Fibroblast of lung (primary cell): ENCODE measurements around the gene DNAH6. TPM values are rescaled to one million over a fixed set of nuclear protein-coding genes. Genes with fewer than 3 reads are reported as not detected.

Experiments used
- DNase-seq, 2 donors: peaks; one replicate each; pipeline versions ENCODE4 v3.0.0 to v3.0.0-alpha.2; 2010; ENCODE audit warnings: low read depth in 2 of 2
- H2AFZ ChIP-seq: 2 replicates; pipeline ENCODE4 v1.5.1; 2012; ENCODE audit warnings: low read length, control low read depth, inconsistent platforms
- H3K27ac ChIP-seq: 2 replicates; pipeline ENCODE4 v1.5.1; 2011; ENCODE audit warnings: low read length, control low read depth; ENCODE audit not compliant: insufficient read depth
- H3K27me3 ChIP-seq: 2 replicates; pipeline ENCODE4 v1.5.1; 2011; ENCODE audit warnings: mild to moderate bottlenecking, low read length; ENCODE audit not compliant: control insufficient read depth, insufficient read depth
- H3K36me3 ChIP-seq: 2 replicates; pipeline ENCODE4 v1.5.1; 2011; ENCODE audit warnings: low read length; ENCODE audit not compliant: control insufficient read depth, insufficient read depth
- H3K4me1 ChIP-seq: 2 replicates; pipeline ENCODE4 v1.5.1; 2011; ENCODE audit warnings: low read length; ENCODE audit not compliant: control insufficient read depth, insufficient read depth; ENCODE audit errors: extremely low read depth
- H3K4me2 ChIP-seq: 2 replicates; pipeline ENCODE4 v1.5.1; 2011; ENCODE audit warnings: low read length, control low read depth; ENCODE audit not compliant: insufficient read depth; ENCODE audit errors: extremely low read depth
- H3K4me3 ChIP-seq, 4 experiments: fragments of 200-600 bp in 1 of 4; sonication (generic) in 1 of 4; replicated peaks in 1 of 4; 2 replicates each; pipeline ENCODE4 v1.5.1; 2011 to 2016; ENCODE audit warnings: low read length in 4 of 4, low read depth in 3 of 4, mild to moderate bottlenecking in 3 of 4, control low read depth in 2 of 4, inconsistent platforms in 1 of 4, mixed read lengths in 1 of 4; ENCODE audit not compliant: insufficient read depth in 1 of 4; ENCODE audit errors: control extremely low read depth in 1 of 4
- H3K79me2 ChIP-seq: 2 replicates; pipeline ENCODE4 v1.5.1; 2012; ENCODE audit warnings: mild to moderate bottlenecking, low read length, inconsistent platforms; ENCODE audit not compliant: control insufficient read depth, insufficient read depth
- H3K9ac ChIP-seq: 2 replicates; pipeline ENCODE4 v1.5.1; 2011; ENCODE audit warnings: mild to moderate bottlenecking, low read length, control low read depth; ENCODE audit not compliant: insufficient read depth
- H3K9me3 ChIP-seq: 2 replicates; pipeline ENCODE4 v1.5.1; 2012; ENCODE audit warnings: low read depth, low read length; ENCODE audit not compliant: control insufficient read depth, insufficient read depth
- H4K20me1 ChIP-seq: 2 replicates; pipeline ENCODE4 v1.5.1; 2011; ENCODE audit warnings: low read length; ENCODE audit not compliant: control insufficient read depth, insufficient read depth; ENCODE audit errors: extremely low read depth
- EZH2 ChIP-seq: IDR thresholded peaks from 2 replicates; pipeline ENCODE4 v1.5.1; 2012; ENCODE audit warnings: low read length, control low read depth, mild to moderate bottlenecking; ENCODE audit errors: missing control alignments
- polyA plus RNA-seq, 2 donors: library from polyadenylated mRNA; depleted of rRNA in 1 of 2; stranded (reverse) in 1 of 2; unstranded in 1 of 2; fragments of >200 nt; gene quantifications; 2 replicates each; pipeline ENCODE4 v1.2.1, GENCODE V29; 2011 to 2012; ENCODE audit warnings: missing spikeins in 1 of 2
- total RNA-seq: library from RNA; depleted of rRNA; stranded (reverse); fragments of >200 nt; gene quantifications from 2 replicates; pipeline ENCODE4 v1.2.1, GENCODE V29; 2014
- TF ChIP-seq, protein P1 (sequence below), 2 donors: IDR thresholded peaks in 1 of 2; conservative IDR thresholded peaks in 1 of 2; 1 replicate in 1 of 2; 2 replicates in 1 of 2; pipeline ENCODE4 v1.5.1; 2011 to 2012; ENCODE audit warnings: low read length in 2 of 2, control low read depth in 1 of 2, inconsistent platforms in 1 of 2, low read depth in 1 of 2, mild to moderate bottlenecking in 1 of 2

DNAH6 gene
- total and polyA plus RNA-seq, 2 donors (not counting 1 experiment from before 2014, with no cell fraction given): under 0.01 to 0.01 TPM

DNA sequence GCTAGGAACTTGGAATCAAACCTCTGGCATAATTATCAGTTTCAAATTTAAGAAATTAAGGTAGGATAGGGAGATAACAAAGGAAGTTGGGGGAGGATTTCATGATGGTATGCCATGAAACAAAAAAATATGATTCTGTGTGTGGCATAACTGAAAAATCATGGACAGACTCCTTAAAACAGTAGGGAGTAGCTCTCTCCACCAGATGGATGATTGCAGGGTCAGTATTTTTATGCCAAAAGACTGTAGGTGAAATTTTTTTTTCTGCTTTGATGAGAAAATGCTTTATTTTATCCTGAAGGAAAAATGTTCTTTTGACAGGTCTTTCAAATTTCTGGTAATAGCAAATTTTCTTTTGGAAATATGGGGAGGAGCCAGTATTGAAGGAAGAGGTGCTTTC, 270.3 kb downstream of the DNAH6 start:
- Histone ChIP-seq H2AFZ (no peak overlapping the region), H3K4me3 (no peak overlapping the region), H3K9ac (no peak overlapping the region), H3K36me3 (no peaks in the 10 kb centered on the region), H3K27me3 (no peaks in the 10 kb centered on the region), H3K4me2 (no peak overlapping the region), H4K20me1 (no peaks in the 10 kb centered on the region), H3K27ac (no peak overlapping the region), H3K79me2 (no peaks in the 10 kb centered on the region), H3K9me3 (no peaks in the 10 kb centered on the region), H3K4me1 (no peaks in the 10 kb centered on the region)
- no peak for DNase-seq
- TF ChIP-seq EZH2: no peak
- TF ChIP-seq, protein P1, sequence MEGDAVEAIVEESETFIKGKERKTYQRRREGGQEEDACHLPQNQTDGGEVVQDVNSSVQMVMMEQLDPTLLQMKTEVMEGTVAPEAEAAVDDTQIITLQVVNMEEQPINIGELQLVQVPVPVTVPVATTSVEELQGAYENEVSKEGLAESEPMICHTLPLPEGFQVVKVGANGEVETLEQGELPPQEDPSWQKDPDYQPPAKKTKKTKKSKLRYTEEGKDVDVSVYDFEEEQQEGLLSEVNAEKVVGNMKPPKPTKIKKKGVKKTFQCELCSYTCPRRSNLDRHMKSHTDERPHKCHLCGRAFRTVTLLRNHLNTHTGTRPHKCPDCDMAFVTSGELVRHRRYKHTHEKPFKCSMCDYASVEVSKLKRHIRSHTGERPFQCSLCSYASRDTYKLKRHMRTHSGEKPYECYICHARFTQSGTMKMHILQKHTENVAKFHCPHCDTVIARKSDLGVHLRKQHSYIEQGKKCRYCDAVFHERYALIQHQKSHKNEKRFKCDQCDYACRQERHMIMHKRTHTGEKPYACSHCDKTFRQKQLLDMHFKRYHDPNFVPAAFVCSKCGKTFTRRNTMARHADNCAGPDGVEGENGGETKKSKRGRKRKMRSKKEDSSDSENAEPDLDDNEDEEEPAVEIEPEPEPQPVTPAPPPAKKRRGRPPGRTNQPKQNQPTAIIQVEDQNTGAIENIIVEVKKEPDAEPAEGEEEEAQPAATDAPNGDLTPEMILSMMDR (conservative IDR thresholded peaks at IDR 0.05 in 1 of 2, IDR thresholded peaks at IDR 0.05 in 1 of 2; ENCODE audit: low read depth in 1 of 2, low read length in 2 of 2): no peak

DNA sequence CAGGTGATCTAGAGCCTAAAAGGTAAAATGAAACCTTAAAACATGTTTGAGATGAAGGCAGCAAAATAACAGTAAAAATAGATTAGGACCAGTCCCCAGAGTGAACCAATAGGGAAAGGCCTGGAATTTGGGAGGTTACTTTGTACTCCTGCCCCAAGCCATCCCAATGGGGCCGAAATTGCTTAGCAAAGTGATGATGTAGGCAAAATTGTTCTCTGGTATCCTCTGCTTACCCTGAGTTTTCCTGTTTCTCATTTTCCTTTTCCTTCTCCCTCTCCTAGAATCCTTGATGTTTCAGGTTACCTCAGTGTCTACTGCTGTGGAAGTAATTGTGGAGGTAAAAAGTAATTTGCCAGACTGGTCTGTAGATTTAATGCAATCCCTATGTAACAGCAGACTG, 271.7 kb downstream of the DNAH6 start:
- DNase-seq: no peak
- Histone ChIP-seq H4K20me1 (no peaks in the 10 kb centered on the region), H3K4me3 (no peak overlapping the region), H3K36me3 (no peaks in the 10 kb centered on the region), H2AFZ (no peak overlapping the region), H3K4me2 (no peak overlapping the region), H3K27ac (no peak overlapping the region), H3K27me3 (no peaks in the 10 kb centered on the region), H3K9me3 (no peaks in the 10 kb centered on the region), H3K9ac (no peak overlapping the region), H3K4me1 (no peaks in the 10 kb centered on the region), H3K79me2 (no peaks in the 10 kb centered on the region)
- TF ChIP-seq, protein P1 (conservative IDR thresholded peaks at IDR 0.05 in 1 of 2, IDR thresholded peaks at IDR 0.05 in 1 of 2; ENCODE audit: low read depth in 1 of 2, low read length in 2 of 2): no peak
- no peak for TF ChIP-seq EZH2

DNA sequence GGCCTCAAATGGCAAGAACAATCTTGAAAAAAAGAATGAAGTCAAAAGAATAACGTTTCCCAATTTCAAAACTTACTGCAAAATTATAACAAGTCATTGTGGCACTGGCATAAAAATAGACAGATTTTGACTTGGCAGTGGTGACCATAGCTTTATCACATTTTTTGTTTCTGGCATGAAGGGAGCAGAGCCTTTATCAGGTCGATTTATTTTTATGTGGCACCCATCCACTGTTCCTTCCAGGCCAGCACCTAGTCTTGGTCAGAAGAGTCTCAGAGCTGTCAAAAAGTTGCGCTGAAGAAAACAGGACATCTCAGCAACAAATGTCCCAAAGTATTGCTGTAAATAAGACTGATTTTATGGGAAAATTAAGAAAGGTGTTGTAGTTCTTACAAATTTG, 272.2 kb downstream of the DNAH6 start:
- Histone ChIP-seq H3K36me3 (no peaks in the 10 kb centered on the region), H3K27me3 (no peaks in the 10 kb centered on the region), H3K4me3 (no peak overlapping the region), H3K9ac (no peak overlapping the region), H3K4me1 (no peaks in the 10 kb centered on the region), H2AFZ (no peak overlapping the region), H3K9me3 (no peaks in the 10 kb centered on the region), H4K20me1 (no peaks in the 10 kb centered on the region), H3K4me2 (no peak overlapping the region), H3K27ac (no peak overlapping the region), H3K79me2 (no peaks in the 10 kb centered on the region)
- no peak for TF ChIP-seq EZH2
- TF ChIP-seq, protein P1 (conservative IDR thresholded peaks at IDR 0.05 in 1 of 2, IDR thresholded peaks at IDR 0.05 in 1 of 2; ENCODE audit: low read depth in 1 of 2, low read length in 2 of 2): no peak
- no peak for DNase-seq
